ENCODE data around the gene SLC23A3. TPM values are rescaled to one million over a fixed set of nuclear protein-coding genes. Genes with fewer than 3 reads are reported as not detected.

Gene SLC23A3
- total and polyA plus RNA-seq, 10 of the 15 experiments (the other 5 are each of a cell fraction or from before 2014, with no cell fraction given), result 0.07 to 1.0 (median 0.40) TPM; not detected in 1

DNA sequence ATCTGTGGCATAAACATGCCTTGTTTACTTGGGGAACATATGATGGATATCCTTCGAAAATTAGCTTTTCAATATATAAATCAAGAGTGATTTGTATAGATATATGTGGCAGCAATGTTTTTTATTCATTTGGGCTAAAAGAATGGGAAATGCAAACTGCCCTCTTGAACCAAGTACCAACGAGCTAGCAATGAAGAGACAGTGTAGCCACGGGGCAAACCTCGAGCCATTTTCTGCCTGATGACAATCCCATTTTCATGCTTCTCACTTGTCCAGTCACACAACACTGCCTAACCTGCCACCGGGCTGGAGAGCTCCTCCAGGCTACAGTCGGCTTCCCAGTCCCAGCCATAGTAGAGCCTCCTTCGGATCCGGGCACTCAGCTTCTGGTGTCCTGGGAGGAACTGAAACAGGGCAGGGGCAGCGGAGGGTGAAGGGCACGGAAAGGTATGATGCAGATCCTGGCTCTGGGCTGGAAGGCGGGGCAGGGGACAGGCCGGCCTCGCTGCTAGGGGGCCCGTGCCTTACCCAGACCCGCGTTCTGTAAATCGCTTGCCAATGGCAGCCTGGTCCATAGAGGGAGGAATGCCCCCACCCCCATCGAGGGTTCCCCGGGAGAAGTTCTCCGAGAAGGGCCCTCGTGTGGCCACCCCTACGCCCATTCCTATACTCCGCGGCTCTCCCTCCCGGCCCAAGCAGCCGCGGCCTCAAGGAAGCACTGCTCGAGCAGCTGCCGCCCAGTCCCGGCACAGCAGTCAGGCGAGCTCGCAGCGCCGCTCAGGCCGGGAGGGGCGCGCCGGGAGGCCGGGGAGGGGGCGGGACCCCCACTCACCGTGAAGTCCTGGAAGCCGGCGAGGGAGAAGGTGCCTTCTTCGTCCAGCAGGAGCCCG, 6.3 kb upstream of the SLC23A3 start (continued):
- 0 out of 4 replicates have a peak, but pooled peaks of 1 of the 2 experiments have one; percentile 9 for TF ChIP-seq IKZF2 (IDR thresholded peaks at IDR 0.05)
- TF ChIP-seq CREM (IDR thresholded peaks at IDR 0.05; ENCODE audit: low read depth), result 0 out of 2 replicates have a peak, but pooled peaks have one; percentile 21
- TF ChIP-seq, protein P1, sequence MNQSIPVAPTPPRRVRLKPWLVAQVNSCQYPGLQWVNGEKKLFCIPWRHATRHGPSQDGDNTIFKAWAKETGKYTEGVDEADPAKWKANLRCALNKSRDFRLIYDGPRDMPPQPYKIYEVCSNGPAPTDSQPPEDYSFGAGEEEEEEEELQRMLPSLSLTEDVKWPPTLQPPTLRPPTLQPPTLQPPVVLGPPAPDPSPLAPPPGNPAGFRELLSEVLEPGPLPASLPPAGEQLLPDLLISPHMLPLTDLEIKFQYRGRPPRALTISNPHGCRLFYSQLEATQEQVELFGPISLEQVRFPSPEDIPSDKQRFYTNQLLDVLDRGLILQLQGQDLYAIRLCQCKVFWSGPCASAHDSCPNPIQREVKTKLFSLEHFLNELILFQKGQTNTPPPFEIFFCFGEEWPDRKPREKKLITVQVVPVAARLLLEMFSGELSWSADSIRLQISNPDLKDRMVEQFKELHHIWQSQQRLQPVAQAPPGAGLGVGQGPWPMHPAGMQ (IDR thresholded peaks at IDR 0.05; ENCODE audit: borderline replicate concordance), result no peak
- TF ChIP-seq EED (IDR thresholded peaks at IDR 0.05; ENCODE audit: low read depth), result peak; percentile 62
- TF ChIP-seq NR2C2 (IDR thresholded peaks at IDR 0.05; ENCODE audit: borderline replicate concordance, control insufficient read depth, insufficient read length, low read depth), result no peak

DNA sequence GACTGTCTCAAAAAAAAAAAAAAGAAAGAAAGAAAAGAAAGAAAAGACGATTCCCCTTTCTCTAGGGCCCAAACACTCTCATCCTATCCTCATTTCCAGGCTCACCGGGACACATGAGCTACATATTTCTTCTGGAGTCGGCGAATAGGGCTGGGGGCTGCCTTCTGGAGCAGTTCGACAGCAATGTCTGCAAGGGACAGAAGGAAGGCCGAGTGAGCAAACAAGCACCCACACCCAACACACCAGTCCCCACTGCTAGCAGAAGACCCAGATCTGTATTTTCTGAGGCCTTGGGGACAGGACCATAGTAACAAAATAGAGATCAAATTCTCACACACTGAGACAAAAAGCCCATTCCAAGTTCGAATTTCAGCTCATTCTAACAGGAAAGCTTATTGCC, 5.7 kb upstream of the SLC23A3 start:
- POLR2A ChIA-PET, result interaction anchor here (1.5 to 5.0 kb wide), 11 partner anchors 28 to 212 kb away, joined by 4 to 47 read pairs (median 17); partner anchors contain the start of genes ABCB6, ANKZF1, ATG9A and DNAJB2
- H3K4me2 ChIP-seq (ENCODE audit: control insufficient read depth, insufficient read depth), result peak overlapping the region; percentile 89
- peaks cover 10% of the 10 kb centered on the region for H3K4me1 ChIP-seq (ENCODE audit: control insufficient read depth, insufficient read depth, low read length)
- intact Hi-C loops (cut with micrococcal nuclease; ENCODE audit: unreplicated experiment), result loop anchor here (5.0 kb wide), 3 partner anchors 102 to 212 kb away; partner anchors contain the start of genes DNAJB2 and DNPEP
- peak overlapping the region; percentile 83; the same call in 1 of the 2 replicates for H3K4me3 ChIP-seq
- no TSS peak for BruUV-seq (replicated peaks)
- RAD21 ChIA-PET (ENCODE audit: unreplicated experiment), result interaction anchor here (0.7 to 3.7 kb wide), 9 partner anchors 16 to 125 kb away, joined by 3 to 25 read pairs (median 6); partner anchors contain the start of genes DNAJB2 and ZFAND2B
- in situ Hi-C loops (cut with MboI), result no loop called here
- H3K9ac ChIP-seq (ENCODE audit: control insufficient read depth, insufficient read depth, low read length), result peak overlapping the region; percentile 97; the same call in 1 of the 2 replicates
- ATAC-seq (no peak), DNase-seq (ENCODE audit: low read depth, low spot score) (no peak), FAIRE-seq (no peak)
- H3K36me3 ChIP-seq (ENCODE audit: control insufficient read depth in 2 of 2, insufficient read depth in 2 of 2, low read length in 1 of 2), result peaks cover 6 to 9% of the 10 kb centered on the region in 2 experiments
- no peak overlapping the region for H2AFZ ChIP-seq (ENCODE audit: control insufficient read depth, low read depth, low read length)
- H3K27ac ChIP-seq (ENCODE audit: control insufficient read depth, insufficient read depth), result peak overlapping the region; percentile 98; the same call in 1 of the 2 replicates
- H4K20me1 ChIP-seq (ENCODE audit: control insufficient read depth, insufficient read depth), result no peaks in the 10 kb centered on the region
- no peaks in the 10 kb centered on the region for H3K27me3 ChIP-seq (replicated peaks in 1 of 2; ENCODE audit: control insufficient read depth in 2 of 2, insufficient read depth in 2 of 2, low read length in 1 of 2)
- CTCF ChIA-PET, result interaction anchor here (0.7 to 3.9 kb wide), 19 partner anchors 9 to 366 kb away, joined by 3 to 52 read pairs (median 5); partner anchors contain the start of genes DNAJB2, GLB1L, NHEJ1 and STK16
- SMC1A ChIA-PET (ENCODE audit: uncharacterized antibody, unreplicated experiment), result interaction anchor here (0.8 to 2.5 kb wide), 12 partner anchors 10 to 204 kb away, joined by 3 to 14 read pairs (median 10); partner anchors contain the start of genes ABCB6, DNAJB2, GLB1L and NHEJ1
- peaks cover 32% of the 10 kb centered on the region for H3K79me2 ChIP-seq (ENCODE audit: control insufficient read depth, insufficient read depth, low read length)
- no peaks in the 10 kb centered on the region for H3K9me3 ChIP-seq (replicated peaks; ENCODE audit: control insufficient read depth, insufficient read depth, low read length)
- no peak for TF ChIP-seq NR2C1 (IDR thresholded peaks at IDR 0.05)
- TF ChIP-seq, protein P2, sequence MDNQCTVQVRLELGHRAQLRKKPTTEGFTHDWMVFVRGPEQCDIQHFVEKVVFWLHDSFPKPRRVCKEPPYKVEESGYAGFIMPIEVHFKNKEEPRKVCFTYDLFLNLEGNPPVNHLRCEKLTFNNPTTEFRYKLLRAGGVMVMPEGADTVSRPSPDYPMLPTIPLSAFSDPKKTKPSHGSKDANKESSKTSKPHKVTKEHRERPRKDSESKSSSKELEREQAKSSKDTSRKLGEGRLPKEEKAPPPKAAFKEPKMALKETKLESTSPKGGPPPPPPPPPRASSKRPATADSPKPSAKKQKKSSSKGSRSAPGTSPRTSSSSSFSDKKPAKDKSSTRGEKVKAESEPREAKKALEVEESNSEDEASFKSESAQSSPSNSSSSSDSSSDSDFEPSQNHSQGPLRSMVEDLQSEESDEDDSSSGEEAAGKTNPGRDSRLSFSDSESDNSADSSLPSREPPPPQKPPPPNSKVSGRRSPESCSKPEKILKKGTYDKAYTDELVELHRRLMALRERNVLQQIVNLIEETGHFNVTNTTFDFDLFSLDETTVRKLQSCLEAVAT (IDR thresholded peaks at IDR 0.05), result 0 out of 2 replicates have a peak, but pooled peaks have one; percentile 23
- TF ChIP-seq, protein P3, sequence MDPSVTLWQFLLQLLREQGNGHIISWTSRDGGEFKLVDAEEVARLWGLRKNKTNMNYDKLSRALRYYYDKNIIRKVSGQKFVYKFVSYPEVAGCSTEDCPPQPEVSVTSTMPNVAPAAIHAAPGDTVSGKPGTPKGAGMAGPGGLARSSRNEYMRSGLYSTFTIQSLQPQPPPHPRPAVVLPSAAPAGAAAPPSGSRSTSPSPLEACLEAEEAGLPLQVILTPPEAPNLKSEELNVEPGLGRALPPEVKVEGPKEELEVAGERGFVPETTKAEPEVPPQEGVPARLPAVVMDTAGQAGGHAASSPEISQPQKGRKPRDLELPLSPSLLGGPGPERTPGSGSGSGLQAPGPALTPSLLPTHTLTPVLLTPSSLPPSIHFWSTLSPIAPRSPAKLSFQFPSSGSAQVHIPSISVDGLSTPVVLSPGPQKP (IDR thresholded peaks at IDR 0.05; ENCODE audit: low read depth, low read length), result no peak
- WGBS (ENCODE audit: insufficient coverage, insufficient replicate concordance, low lambda C conversion rate, missing lambda C conversion rate), result 74% methylated on average over 7 of the region's 7 CpGs
